Activated CD4-positive, CD25-positive, alpha-beta regulatory T cell treated with anti-CD3 and anti-CD28 coated beads, Interleukin-2, amount 50 U/mL, for 72 hours (primary cell): ENCODE measurements around the gene PTPN6.

Experiments used
- DNase-seq: peaks from one replicate; pipeline ENCODE4 v3.0.0; 2021

Gene PTPN6

GRCh38 chr12:6923003-6923732 is 28.0 kb upstream of the PTPN6 start:
- DNase-seq = no peak

GRCh38 chr12:6923851-6924250 is 27.3 kb upstream of the PTPN6 start:
- no peak for DNase-seq

- DNase-seq = no peak
Observed at GRCh38 chr12:6925239-6925539, 26.0 kb upstream of the PTPN6 start.

GRCh38 chr12:6925540-6926279 is 25.4 kb upstream of the PTPN6 start:
- DNase-seq = no peak

GRCh38 chr12:6927379-6928021 is 23.7 kb upstream of the PTPN6 start, which contains the start of gene ATN1:
Gene ATN1 (plus strand): TSS chr12:6927959. CDS start chr12:6934002, 6,043 bp downstream.
- peak; percentile 57 for DNase-seq

GRCh38 chr12:6928022-6928702 is 23.0 kb upstream of the PTPN6 start:
- DNase-seq = no peak

- no peak for DNase-seq
Observed at GRCh38 chr12:6928703-6929407, 22.3 kb upstream of the PTPN6 start.

- no peak for DNase-seq
Observed at GRCh38 chr12:6929466-6930452, 21.4 kb upstream of the PTPN6 start.

- no peak for DNase-seq
Observed at GRCh38 chr12:6932766-6933165, 18.4 kb upstream of the PTPN6 start.

GRCh38 chr12:6934110-6934509 is 17.0 kb upstream of the PTPN6 start:
- DNase-seq = no peak

GRCh38 chr12:6935371-6936193 is 15.6 kb upstream of the PTPN6 start:
- no peak for DNase-seq

GRCh38 chr12:6936194-6936635 is 14.9 kb upstream of the PTPN6 start:
- no peak for DNase-seq

GRCh38 chr12:6936636-6937480 is 14.3 kb upstream of the PTPN6 start:
- peak; percentile 49 for DNase-seq

- peak; percentile 93 for DNase-seq
Observed at GRCh38 chr12:6937481-6938352, 13.4 kb upstream of the PTPN6 start.

GRCh38 chr12:6938353-6939190 is 12.6 kb upstream of the PTPN6 start:
- no peak for DNase-seq

- no peak for DNase-seq
Observed at GRCh38 chr12:6939191-6939540, 12.0 kb upstream of the PTPN6 start.

- DNase-seq = no peak
Observed at GRCh38 chr12:6941267-6941666, 9.9 kb upstream of the PTPN6 start.

- no peak for DNase-seq
Observed at GRCh38 chr12:6941782-6942181, 9.4 kb upstream of the PTPN6 start.
